GF-D8 (cell line): ENCODE data around the gene ODF4.
A peak's percentile ranks its signal among the peaks of the same experiment; 100 is the strongest.
"Not testable (repeated sequence)": the region's sequence is repeated elsewhere in the genome, so short reads cannot be mapped to it uniquely, and the experiment has no call there.

Experiments
- DNase-seq: peaks from one replicate; lab custom pipeline; 2025; lab: John Stamatoyannopoulos, UW

Gene ODF4

DNA sequence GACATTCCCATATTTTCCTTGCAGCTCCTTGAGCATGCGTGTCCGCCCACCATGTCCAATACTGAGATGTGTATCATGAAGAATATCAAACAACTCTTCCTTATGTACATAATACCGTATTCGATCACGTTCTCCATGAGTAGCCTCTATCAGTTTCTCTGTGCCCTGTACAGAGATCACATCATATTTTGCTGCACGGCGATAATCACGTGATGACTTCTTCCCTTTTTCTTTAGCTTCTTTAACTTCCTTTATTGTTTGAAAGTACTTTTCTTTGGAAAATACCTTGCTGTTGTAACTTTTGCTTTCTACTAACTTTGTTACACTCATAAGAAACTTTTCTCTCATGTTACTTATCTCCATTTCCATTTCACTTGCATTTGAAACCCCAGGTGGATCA is 30.3 kb downstream of the ODF4 start:
- no peak for DNase-seq

DNA sequence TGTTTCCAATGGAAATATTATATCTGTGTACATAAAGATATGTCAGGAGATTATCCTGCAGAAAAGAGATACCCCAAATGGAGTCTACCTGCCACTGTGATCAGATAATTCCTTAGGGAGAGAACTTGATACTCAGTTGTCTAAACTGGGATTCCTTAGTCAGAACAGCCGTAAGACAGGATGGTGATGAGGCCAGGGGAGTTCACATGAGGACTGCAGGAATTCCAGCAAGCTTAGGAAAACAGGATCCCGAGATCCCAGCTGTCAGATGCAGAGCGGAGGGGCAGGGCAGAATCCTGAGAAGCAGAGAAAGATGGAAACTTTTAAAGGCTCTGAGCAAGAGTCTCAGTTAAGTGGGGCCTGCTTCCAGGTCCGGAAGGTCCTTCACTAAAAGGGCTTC is 32.1 kb downstream of the ODF4 start:
- DNase-seq = no peak

DNA sequence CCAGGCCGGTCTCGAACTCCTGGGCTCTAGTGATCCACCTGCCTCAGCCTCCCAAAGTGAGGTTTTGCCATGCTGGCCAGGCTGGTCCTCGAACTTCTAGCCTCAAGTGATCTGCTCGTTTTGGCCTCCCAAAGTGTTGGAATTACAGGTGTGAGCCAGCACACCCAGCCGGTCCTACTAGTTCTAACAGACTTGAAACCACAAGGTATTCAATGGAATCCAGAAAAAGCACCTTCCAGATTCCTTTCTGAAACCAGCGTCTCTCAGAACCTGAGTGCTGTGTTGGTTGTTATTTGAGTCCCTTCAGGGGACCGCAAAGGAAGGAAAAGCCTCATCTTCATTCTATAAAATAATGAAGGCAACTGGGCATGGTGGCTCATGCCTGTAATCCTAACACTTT is 32.8 kb downstream of the ODF4 start:
- no peak for DNase-seq

DNA sequence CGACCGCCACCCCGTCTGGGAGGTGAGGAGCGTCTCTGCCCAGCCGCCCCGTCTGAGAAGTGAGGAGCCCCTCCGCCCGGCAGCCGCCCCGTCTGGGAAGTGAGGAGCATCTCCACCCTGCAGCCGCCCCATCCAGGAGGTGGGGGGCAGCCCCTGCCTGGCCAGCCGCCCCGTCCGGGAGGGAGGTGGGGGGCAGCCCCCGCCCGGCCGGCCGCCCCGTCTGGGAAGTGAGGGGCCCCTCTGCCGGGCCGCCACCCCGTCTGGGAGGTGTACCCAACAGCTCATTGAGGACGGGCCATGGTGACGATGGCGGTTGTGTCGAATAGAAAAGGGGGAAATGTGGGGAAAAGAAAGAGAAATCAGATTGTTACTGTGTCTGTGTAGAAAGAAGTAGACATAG is 34.2 kb downstream of the ODF4 start:
- not testable (repeated sequence) for DNase-seq

DNA sequence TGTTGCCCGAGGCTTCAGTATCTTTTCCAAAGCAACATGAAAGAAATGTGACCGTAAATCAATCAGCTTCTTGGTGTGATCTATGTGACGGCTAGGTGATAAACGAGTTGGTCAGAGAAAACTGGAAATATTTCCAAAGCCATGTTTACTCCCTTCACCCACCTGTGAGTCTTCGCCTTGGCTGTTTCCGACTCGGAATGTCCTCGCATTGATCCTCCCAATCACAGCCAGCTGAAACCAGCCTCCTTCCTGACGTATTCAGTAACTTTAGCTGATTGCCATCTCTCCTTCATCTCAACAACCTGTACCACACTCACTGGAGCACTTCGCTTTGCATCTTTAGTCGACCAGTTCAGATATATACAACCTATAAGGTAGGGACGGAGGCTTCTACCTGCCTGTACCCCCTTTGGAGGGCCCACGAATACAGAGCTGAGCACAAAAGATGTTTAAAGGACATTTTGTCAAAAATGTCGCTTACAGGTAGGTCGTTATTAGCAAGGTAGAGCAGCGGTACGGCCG is 36.2 kb downstream of the ODF4 start:
- no peak for DNase-seq

DNA sequence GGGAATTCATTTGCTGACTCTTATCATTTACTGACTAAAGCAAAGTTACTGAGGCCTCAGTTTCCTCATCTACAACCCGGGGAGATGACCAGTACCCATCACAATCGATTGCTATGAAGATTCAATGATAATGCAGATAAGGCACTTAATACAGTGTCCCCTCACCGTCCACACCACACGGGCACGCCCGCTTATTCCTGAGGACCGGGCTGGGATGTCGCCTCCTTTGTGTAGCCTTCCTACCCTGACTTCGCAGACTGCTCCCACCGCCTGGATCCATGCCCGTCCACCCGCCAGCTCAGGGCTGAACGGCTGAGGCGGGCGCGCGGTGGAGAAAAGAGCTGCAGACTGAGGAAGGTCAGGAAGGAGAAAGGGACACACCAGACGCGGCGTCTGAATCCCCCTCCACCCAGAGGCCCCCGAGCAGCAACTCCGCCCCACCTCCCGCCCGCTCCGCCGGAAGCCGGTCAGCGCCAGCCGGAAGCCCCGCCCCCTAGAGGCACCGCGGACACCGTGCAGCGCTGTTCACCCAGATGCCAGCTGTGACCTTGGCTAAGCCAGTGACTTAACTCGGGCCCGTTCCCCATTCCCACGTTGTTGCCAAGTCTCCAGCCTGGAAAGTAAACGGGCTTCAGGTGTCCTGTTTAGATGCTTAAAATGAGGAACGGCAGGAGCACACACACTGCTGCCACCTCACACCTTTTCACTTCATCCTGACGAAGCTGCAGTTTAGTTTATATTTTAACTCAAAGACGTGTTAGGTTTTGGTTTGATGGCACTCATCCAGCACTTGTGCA is 36.8 kb downstream of the ODF4 start, which contains the start of gene KRABD2:
KRABD2 (minus strand) TSS at position 434 of the 797 bp plus-strand sequence.
- DNase-seq = no peak

DNA sequence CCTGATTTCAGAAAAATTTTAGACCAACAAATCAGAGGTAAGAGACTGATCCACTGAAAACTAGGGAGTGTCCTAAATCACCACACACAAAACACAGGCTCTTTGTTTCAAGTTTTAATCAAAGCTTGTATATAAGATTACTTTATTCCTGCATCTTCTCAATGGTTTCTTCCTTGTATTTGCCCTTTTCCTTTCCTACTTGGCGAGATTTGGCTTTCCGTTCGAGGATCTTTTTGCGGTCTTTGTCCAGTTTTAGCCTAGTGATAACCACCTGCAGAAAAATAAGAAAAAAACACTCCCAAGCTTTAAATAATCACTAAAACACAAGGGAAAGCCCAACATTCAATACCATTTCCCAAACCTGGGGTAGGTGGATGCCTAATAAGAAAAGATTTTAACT is 37.8 kb downstream of the ODF4 start:
- DNase-seq = no peak

DNA sequence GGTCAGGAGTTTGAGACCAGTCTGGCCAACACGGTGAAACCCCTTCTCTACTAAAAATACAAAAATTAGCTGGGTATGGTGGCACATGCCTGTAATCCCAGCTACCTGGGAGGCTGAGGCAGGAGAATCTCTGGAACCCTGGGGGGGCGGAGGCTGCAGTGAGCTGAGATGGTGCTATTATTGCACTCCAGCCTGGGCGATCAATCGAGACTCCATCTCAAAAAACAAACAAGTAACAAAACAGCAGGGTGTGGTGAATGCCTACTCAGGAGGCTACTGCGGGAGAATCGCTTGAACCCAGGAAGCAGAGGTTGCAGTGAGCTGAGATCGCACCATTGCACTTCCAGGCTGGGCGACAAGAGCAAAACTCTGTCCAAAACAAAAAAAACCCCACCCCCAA is 38.5 kb downstream of the ODF4 start:
- DNase-seq = not testable (repeated sequence)

DNA sequence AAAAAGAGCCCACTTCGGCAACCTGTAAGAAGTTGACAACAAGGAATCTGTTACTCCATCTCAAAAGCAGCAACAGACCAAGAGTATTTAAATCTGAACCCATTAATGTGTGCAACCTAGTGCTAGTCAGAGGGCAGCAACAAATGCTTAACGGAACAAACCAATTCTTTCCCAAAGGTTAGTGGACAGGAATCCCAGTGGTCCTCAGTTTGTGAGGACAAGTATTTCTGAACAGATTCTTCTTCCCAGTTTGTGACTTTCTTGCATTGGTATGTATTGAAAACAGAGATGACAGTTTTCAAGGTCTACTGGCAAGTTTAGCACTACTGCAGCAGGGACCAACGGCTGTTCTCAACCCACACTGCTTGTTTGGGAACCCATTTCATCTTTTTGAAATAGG is 40.4 kb downstream of the ODF4 start:
- no peak for DNase-seq

DNA sequence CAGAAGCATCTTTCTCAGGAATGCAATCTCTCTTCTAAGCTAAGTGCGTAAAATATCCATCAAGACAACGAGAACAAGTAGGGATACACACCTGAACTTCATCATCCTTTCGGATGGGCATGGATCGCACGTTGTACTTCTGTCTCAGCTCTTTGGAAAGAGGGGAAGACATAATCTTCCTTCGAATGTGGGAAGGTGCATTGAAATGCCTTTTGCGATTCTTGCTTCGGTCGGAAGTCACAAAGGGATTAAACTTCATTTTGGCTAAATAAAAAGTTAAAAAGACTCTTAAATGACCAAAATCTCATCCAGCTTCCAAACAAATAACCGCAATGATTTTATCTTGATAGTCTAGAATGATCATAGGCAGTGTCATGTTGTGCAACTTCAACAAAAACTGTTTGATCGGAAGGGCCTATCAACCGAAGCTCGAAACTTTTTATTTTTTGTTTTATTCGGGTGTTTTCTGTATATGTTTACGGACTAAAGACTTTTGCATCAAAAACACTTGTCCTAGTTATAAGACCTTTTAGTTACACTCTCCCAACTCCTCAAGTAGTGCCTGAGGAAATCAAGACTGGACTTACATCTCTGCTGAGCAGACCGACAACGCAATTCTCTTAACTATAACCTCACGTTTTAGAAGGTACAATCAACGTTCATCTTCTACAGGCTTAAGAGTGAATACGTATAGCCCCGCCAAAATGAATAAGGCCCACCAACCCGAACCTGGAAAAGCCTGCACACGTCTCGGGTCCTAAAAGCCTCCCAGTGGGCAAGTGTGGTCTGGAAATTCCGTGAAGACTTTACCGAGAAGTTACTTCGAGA is 42.6 kb downstream of the ODF4 start:
- DNase-seq = no peak

DNA sequence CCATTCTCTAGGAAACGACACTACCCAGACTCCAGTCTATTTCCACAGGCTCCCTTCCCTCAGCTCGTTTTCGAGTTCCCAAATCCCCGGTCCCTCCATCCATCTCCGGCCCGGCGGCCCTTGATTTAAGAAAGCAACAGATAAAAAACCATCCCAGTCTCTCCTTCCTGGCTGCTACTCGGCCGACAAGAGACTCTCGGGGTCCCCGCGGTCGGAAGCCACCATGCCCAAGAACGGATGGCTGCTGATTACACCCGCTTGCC is 43.2 kb downstream of the ODF4 start:
- DNase-seq = no peak

DNA sequence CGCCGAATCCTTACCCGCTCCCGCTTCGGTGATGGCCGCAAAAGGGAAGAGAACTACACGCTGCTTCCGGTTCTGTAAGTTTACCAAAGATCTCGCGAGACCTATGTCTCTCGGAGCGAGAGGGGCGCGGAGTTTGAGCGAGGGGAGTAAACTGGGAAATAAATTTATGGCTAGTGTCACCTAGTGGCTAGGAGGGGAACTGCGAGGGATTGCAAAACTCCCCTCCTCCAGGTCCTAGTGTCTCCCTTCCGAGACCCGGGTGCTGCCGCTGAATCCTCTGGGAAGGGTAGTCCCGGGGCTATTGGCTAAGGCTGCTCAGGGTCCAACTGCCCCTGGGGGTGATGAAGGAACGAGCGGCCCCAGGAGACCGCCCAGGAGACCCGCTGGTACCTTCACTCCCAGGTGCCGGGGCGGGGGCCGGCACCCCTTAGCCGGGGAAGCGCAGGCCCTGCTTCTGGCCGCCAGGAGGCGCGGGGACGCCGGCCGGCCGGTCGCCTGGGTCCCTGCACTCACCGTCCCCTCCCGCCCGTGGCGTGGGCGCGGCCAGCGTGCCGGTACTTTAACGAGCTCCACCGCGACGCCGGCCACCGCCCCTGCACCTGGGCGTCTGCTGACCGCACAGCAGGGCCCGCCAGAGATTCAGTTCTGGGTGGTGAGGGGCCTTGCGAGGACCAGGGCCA is 43.6 kb downstream of the ODF4 start, which contains the start of gene RPL26:
RPL26 (minus strand) TSS at position 51 of the 680 bp plus-strand sequence. CDS start 883 bp downstream, outside the sequence.
- DNase-seq = peak; percentile 83

DNA sequence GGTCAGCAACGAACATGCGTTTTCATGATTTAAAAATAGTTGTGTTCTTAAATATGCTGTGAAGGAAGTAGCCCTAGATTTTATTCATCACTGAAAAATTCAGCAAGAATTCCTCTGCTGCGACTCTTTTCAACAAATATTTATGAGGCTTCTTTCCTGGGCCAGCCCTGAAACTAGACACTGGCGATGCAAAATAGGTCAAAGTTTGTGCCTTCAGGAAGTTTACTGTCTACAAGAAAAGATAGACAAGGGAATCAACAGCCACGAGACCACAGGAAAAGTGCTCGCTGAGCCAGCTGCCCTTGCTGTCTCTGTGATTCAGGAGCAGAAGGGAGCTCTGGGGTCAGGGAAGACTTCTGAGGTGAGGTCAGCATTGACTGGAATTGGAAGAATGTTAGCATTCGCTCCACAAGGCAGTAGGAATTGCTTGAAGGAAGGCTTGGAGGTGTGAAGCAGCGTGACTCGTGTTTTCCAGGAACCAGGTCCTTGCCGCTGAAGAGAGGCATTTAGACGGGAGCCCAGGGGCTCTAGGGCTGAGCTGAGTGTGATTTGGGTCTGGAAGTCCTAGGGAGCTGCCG is 45.2 kb downstream of the ODF4 start:
- DNase-seq = no peak

DNA sequence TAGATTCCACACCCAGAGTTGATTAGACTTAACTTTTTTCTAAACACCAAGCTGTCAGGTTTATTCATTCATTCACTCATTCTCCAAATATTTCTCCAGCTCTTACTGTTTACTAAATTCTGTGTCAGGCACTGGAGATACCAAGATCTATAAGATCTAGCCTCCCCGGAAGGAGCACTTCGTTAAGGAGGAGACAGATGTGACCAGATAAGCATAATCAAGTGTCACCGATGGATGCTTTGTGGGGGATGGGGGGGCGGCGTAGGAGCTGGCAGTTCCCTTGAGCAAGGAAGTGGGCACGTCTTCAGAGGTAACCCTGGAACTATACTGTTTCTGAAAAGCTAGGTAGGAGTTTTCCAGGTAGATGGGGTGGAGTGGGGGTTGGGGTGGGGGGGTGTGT is 47.2 kb downstream of the ODF4 start:
- peak; percentile 30 for DNase-seq

DNA sequence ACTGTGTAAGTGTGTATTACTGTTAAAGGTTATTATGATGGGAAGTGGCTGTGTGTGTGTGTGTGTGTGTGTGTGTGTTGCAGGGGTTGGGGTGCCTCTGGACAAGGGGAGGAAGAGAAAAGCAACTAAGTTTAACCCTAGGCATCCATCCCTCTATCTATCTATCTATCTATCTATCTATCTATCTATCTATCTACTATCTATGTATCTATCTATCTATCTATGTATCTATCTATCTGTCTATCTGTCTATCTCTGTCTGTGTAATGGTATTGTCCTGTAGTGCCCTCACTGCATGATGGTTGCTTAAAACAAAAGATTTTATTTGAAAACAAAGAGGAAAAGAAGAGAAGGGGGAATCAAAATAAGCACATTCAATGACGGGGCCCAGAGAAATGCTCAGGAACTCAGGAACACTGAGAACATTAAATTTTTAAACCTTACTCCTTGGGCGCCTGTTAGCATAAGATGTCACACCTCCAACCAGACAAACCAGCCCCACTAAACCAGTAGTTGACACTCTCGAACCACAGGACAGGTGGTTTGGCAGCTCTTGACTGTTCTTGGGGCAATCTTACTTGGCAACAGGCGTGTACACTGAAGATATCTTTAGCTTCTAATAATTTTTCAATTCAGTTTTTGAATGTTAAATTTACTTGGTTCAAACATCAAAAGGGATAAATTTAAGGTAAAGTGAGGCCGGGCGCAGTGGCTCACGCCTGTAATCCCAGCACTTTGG is 48.4 kb downstream of the ODF4 start:
- DNase-seq = no peak

DNA sequence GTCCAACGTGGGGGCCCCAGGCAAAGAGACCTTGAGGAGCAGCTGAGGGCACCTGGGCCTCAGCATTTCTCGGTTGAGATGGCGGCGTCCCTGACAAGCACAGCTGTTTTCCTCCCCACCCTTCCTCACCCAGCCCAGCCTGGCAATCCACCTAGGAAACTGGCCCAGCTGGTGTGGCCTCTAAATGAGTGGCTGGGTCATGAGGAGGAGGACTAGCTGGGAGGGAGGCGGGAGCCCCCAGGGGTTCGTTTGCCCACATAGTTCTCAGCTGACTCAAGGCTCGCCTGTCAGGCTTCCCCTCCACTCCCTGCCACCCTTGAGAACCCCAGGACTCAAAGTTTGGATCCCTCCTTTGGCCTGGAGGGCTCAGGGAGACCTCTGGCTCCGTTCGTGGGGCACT is 52.1 kb downstream of the ODF4 start:
- no peak for DNase-seq

DNA sequence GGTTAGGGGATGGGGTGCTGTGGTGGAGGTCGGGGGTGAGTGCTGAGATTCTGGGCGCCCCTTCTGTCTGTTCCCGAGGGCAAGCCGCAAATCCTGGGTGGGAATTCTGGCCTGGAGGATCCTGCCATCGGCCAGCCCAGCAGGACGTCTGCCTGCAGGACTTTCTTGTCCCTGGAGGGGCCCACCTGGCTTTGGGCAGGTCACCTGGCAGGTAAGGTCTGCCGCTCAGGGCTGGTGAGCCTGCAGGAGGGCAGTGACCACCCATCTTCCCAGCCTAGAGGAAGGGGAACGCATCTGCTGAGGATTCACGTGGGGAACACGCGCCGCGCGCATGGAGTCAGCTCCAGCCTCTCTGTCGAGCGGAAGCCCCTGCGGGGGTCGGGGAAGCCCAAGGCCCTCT is 52.6 kb downstream of the ODF4 start:
- DNase-seq = no peak

DNA sequence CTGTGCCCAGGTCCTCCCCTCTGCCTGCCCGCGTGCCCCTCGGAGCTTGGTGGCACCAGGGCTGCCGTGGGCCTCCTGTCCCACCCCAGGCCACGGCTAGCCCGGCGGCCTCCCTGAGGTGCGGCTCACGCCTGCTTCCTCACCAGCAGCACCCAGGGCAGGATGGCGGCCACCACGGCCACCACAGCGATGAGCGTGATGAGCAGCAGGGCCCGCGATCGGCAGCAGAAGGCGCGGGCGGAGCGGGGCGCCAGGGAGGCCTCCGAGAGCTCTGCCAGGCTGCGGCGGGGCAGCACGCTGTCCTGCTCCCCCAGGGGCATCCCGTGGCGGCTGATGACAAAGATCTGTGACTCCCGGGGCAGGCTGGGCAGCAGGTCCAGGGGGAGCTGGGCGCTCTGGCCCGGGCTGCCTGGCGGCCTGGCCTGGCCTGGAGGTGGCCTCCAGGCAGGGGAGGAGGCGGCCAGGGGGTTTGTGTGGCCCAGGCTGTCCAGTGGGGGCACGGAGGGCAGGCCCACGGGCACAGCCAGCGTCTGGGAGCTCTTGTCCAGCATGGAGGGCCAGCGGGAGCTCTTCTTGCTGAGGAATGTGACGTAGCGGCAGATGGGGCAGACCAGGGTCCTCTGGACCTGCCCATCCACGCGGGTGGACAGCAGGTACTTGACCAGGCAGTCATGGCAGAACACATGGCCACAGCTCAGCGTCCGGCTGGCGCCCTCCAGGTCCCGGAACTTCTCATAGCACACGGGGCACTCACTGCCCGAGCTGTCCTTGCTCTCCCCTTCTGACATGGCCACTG is 53.2 kb downstream of the ODF4 start:
- no peak for DNase-seq

DNA sequence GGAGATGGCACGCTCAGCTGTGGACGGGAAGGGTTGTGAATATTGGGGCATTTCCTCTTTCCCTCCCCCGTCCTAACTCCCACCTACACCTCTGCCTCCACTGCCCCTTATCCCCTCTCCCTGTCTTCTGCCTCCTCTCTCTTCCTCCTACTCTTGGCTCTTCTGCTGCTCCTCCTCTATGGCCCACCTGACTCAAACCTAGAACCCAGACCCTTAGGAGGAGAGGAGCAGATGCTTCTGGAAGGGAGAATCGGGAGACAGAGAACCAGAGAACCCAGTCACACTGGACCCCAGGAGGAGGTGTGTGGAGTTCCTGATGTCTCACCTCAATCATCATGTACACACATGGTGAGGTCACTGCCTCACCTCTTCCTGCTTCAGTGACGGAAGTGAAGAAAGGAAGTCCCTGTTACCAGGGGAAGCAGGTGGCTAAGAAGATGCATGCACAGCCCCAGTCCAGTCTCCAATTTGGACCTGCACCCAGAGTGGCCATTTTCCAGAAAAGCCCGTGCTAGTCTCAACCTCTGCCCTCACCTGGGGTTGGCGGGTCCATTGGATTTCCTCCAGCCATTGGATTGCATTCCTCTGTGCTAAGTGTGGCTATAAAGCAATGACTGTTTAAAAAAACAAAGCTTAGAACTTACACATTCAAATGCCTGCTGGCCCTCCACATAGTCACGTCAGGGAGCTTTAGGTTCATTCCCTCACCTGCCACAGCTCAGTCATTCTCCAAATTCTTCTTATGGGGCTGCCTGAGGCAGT is 54.0 kb downstream of the ODF4 start:
- DNase-seq = no peak

DNA sequence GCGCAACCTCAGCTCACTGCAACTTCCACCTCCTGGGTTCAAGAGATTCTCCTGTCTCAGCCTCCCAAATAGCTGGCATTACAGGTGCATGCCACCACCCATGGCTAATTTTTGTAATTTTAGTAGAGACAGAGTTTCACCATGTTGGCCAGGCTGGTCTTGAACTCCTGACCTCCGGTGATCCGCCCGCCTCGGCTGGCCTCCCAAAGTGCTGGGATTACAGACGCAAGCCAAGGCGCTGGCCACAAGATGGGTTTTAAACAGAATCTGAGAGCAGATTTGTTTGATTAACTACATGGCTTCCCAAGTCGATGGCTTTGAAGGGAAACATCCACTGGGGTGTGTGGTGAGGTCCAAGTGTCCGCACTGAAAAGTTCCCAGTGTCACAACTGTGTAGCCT is 54.9 kb downstream of the ODF4 start:
- DNase-seq = not testable (repeated sequence)
